ENCODE measurements around the gene ELMO3.

ELMO3 gene

GRCh38 chr16:67242138-67242730 lies 43.3 kb downstream of the ELMO3 start:
- no peak for DNase-seq (ENCODE audit: low read depth in 2 of 2)

GRCh38 chr16:67243481-67243880 lies 44.5 kb downstream of the ELMO3 start:
- DNase-seq (ENCODE audit: low read depth in 2 of 2) = no peak

- DNase-seq (ENCODE audit: low read depth in 2 of 2) = peak; percentile 50 to 69
Measured at GRCh38 chr16:67244387-67245185, 45.7 kb downstream of the ELMO3 start.

DNA sequence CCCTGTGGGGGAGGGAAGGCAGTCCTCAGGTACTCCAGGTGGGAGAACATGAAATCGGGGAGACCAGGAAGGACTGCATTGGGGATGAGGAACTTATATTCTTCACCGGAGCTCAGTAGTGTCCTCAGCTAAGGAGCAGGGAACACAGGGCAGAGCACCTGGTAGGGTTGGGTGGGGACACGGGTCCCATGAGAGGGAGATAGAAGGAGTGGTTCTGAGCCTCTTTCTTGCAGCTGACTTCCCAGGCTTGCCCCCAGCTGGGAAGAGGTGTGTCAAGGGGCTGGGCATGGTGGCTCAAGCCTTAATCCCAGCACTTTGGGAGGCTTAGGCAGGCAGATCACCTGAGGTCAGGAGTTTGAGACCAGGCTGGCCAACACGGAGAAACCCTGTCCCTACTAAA lies 46.3 kb downstream of the ELMO3 start:
- DNase-seq (ENCODE audit: low read depth in 2 of 2) = no peak

GRCh38 chr16:67245674-67246080 lies 46.7 kb downstream of the ELMO3 start:
- DNase-seq (ENCODE audit: low read depth in 2 of 2) = no peak

DNA sequence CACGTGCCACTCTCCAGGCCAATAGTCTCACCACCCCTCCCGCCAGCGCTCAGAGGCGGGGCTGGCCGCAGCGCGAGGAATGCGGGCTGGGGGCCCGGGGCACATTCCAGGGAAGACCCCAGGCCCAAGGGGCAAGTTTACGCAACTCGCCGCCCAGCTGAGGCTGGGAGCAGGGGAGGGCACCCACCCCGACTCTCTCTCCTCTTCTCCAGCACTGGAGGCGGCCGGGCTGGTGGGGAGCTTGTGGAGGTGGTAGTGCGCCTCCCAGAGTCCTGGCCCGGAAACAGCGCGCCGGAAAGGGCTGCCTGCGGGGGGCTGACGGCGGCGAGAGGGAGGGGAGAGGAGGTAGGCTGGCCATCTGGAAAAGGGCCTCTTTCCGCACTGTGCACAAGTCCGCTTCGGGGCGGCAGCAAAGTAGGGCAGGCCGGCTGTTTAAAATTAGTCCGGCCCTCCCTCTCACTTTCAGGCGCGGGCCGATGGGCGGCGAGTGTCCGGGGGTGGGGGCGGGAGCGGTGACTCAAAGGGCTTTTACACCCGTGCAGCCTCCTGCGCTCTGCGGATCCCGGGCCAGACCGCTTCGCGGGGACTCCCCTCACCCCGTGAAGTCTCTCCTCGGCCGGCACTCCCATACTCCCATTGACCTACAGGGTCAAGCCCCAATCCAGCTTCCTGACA lies 47.3 kb downstream of the ELMO3 start:
- peak in 1 of 2 experiments; percentile 47 for DNase-seq (ENCODE audit: low read depth in 2 of 2)

GRCh38 chr16:67246756-67247191 lies 47.8 kb downstream of the ELMO3 start:
- DNase-seq (ENCODE audit: low read depth in 2 of 2) = peak in 1 of 2 experiments; percentile 43

GRCh38 chr16:67247192-67248072 lies 48.5 kb downstream of the ELMO3 start, which contains the start of gene FHOD1:
Gene FHOD1, minus strand, starts transcription at chr16:67247481. Its CDS starts 71 bp downstream, at chr16:67247410.
- DNase-seq (ENCODE audit: low read depth in 2 of 2) = peak; percentile 93 to 100

GRCh38 chr16:67248073-67248400 lies 49.1 kb downstream of the ELMO3 start:
- DNase-seq (ENCODE audit: low read depth in 2 of 2) = no peak

DNA sequence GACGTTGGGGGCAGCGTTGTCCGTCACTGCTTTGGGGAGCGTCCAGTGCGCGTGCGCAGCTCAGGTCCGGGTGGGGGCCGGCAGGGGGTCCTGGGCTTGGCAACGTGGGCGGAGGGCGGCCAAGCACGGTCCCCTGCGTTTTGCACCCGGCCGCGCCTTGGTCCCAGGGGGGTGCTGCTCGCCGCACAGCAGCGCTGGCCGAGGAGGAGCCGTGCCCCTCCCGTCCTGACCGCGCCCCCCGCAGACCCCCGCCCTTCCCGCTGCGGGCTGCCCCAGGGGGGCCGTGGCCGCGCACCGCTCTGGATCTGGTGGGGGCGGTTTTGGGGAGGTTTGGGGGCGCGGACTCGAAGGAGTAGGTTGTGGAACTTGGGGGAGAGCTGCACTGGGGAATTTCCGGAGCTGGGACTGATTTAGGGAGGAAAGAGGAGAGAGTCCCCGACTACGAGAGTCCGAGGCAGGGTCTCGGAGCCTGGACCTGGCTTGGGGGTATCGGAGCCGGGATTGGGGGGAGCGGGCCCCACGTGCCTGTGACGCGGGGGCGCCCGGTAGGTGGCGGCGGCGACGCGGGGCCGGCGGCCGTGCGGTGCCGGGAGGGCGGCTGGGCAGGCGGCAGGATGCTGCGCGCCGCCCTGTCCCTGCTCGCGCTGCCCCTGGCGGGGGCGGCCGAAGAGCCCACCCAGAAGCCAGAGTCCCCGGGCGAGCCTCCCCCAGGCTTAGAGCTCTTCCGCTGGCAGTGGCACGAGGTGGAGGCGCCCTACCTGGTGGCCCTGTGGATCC lies 49.7 kb downstream of the ELMO3 start, which contains the start of gene SLC9A5:
Gene SLC9A5, plus strand, starts transcription at position 579 of the 777 bp plus-strand sequence. Its CDS starts 36 bp downstream, at position 615.
- no peak for DNase-seq (ENCODE audit: low read depth in 2 of 2)

DNA sequence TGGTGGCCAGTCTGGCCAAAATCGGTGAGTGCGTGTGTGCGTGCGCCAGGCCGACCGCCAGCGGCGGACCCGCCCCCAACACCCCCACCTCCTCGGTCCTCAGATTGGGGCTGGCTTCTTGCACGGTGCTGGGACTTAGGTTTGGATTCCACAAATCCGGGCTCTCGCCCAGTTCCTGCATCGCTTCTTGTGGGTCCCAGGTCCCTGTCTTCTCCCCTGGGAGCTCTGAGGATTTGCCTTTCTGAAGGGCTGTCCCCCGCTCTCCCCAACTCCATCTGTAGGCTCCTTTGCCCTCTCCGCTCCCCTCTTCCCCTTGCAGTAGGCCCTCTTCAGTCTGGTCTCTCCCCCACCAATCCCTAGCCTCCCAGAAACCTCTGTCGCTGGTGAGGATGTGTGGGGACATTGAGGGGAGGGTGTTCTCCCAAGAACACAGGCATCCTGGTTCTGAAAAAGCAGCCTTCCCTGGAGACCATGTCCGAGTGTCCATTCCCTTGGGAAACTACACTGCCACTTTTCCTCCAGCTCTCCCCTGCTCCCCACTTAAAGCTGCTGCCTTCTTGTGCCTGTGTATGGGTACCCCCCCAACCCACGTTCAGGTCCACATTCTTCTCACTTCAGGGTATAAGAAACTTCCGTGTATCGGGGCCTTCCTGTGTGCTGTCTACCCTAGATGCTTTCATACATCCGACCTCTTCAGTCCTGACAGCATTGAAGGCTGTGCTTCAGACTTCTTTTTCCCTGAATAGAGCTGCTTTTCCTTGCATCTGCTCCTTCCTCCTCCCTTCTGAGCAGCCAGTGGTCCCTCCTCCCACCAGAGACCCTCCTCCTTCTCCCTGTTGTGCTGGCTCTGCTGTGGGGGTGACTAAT lies 50.5 kb downstream of the ELMO3 start:
- DNase-seq (ENCODE audit: low read depth in 2 of 2) = no peak

- no peak for DNase-seq (ENCODE audit: low read depth in 2 of 2)
Measured at GRCh38 chr16:67250045-67250327, 51.1 kb downstream of the ELMO3 start.

GRCh38 chr16:67252609-67253497 lies 53.9 kb downstream of the ELMO3 start:
- DNase-seq (ENCODE audit: low read depth in 2 of 2) = no peak

All from stimulated activated CD4-positive, alpha-beta T cell treated with anti-CD3 and anti-CD28 coated beads, Interleukin-12 subunit alpha, Interleukin-12 subunit beta, amount 100 ng/mL, for 24 hours (primary cell).